Left ventricle myocardium superior (tissue), 1 donor: ENCODE data around the gene CLTCL1. TPM values are rescaled to one million over a fixed set of nuclear protein-coding genes. Genes with fewer than 3 reads are reported as not detected.
"Not testable (repeated sequence)": the region's sequence is repeated elsewhere in the genome, so short reads cannot be mapped to it uniquely, and the experiment has no call there.

Source experiments
- ATAC-seq: fragments of 200-7000 bp; cut with Tn5 transposase; one replicate; pipeline ENCODE4 v1.9.1; 2020; ENCODE audit warnings: mild to moderate bottlenecking, moderate library complexity
- DNase-seq: peaks from one replicate; pipeline ENCODE4 v3.0.0-alpha.2; 2020
- intact Hi-C: fragments of 100-400 bp; cut with micrococcal nuclease; formaldehyde crosslinking; loops from one replicate; pipeline ENCODE4 v1.11.0; 2022
- total RNA-seq: library from RNA; stranded (reverse); fragmentation: NEBNext Ultra II Directional; extraction: Animal tissue kit (Norgen Biotek cat#: 25700); gene quantifications from one replicate; pipeline ENCODE4 v1.2.1, GENCODE V29; 2021
- donor health status: DM: no; HTN: yes; CAD: no; lungs with severe emphysema.

The CLTCL1 gene
- total RNA-seq, 1 donor from 2014 or later = 9.6 TPM

DNA sequence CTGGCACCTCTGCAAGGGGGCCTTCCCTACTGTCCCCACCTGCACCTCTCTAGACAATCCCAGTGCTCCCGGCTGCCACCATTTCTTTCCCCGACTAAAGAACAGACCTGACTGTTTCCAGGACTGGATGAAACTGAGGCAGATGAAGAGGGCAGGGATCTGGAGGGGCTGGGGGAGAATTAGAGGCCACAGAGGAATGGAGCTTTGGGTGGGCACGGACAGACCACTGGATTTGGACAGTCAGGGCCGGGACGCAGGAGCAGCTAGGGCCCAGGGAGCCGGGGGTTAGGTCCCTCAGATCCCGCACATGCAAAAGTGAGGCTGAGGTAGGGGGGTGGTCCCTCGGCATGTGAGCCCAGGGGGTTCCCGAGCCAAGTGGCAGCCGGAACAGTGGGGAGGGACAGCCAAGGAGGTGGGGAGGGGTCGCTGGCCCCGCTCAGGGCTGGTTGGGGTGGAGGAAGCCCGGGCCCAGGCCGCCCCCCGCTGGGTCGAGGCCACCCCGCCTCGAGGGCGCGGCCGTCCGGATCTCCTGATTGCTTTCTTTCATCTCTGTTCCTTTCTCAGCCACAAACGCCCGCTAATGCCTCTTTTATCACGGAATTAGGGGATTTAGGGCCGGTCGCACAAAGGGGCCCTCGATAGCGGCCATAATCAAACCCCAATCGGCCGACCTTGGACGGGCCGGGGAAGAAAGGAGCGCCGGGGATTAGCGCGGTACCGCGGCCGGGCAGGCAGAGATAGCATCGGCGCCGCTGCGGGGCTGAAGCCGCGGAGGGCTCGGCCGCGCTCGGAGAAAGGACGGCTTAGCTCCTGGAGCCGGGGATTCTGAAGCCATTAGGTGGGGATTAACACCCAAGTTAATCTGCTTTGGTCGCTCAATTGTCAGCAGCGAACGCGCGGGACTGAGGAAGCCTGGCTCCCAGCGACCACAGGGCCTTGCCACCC, 122.2 kb downstream of the CLTCL1 start:
- ATAC-seq = no peak

GRCh38 chr22:19168088-19168890, 123.2 kb downstream of the CLTCL1 start:
- ATAC-seq = no peak
- intact Hi-C loops = no loop called here

More for the DNA sequence above, 122.2 kb downstream of the CLTCL1 start:
- no peak for DNase-seq
- intact Hi-C loops = no loop called here

DNA sequence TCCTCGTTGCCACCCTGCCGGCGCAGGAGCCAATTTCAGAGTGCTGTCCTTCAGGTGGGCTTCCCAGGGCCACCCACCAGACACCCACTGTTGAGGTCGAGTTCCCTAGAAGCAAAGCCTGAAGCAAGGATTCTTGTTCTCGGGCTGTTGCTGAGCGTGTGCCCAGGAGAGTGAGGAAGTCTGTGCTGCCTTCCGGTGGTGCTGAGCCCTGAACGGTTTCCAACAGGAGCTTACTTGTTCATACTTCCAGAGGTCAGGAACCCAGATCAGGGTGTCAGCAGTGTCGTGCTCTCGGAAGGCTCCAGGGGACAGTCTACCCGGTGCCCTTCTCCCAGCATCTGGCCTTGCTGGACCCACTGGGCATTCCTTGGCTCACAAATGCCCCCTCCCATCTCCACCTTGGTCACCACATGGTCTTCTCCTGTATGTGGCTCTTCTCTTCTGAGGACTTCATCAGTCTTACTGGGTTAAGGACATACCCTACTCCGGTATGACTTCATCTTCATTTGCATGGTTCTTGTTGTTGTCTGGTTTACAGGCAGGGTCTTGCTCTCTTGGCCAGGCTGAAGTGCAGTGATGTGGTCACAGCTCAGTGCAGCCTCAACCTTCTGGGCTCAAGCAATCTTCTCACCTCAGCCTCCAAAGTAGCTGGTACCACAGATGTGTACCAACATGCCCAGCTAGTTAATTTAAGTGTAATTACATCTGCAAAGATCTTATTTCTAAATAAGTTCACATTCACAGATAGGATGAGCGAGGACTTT, 124.2 kb downstream of the CLTCL1 start:
- no peak for DNase-seq
- intact Hi-C loops = no loop called here
- ATAC-seq = no peak

More at GRCh38 chr22:19168088-19168890, 123.2 kb downstream of the CLTCL1 start:
- no peak for DNase-seq

- DNase-seq (no peak), ATAC-seq (no peak)
- intact Hi-C loops = no loop called here
These were observed 125.1 kb downstream of the CLTCL1 start for GRCh38 chr22:19166421-19166820.

DNA sequence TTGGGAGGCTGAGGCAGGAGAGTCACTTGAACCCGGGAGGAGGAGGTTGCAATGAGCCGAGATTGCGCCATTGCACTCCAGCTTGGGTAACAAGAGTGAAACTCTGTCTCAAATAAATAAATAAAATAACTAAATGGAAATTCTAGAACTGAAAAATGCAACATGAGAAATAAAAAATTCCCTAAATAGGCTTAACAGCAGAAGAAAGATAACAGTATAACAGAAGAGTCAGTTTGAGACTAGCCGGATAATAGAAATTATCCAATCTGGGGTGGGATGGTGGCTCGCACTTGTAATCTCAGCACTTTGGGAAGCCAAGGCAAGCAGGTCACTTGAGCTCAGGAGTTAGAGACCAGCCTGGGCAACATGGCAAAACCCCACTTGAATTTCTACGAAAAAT, 127.1 kb downstream of the CLTCL1 start:
- intact Hi-C loops = no loop called here
- ATAC-seq (no peak), DNase-seq (no peak)

DNA sequence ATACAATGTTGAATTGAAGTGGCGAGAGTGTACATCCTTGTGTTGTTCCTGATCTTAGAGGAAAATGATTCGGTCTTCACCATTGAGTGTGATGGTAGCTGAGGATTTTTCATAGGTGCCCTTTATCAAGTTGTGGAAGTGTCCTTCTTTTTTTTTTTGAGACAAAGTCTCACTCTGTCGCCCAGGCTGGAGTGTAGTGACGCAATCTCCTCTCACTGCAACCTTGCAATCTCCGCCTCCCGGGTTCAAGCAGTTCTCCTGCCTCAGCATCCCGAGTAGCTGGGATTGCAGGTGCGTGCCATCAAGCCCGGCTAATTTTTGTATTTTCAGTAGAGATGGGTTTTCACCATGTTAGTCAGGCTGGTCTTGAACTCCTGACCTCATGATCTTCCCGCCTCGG, 132.9 kb downstream of the CLTCL1 start:
- DNase-seq, intact Hi-C loops: not testable (repeated sequence)

DNA sequence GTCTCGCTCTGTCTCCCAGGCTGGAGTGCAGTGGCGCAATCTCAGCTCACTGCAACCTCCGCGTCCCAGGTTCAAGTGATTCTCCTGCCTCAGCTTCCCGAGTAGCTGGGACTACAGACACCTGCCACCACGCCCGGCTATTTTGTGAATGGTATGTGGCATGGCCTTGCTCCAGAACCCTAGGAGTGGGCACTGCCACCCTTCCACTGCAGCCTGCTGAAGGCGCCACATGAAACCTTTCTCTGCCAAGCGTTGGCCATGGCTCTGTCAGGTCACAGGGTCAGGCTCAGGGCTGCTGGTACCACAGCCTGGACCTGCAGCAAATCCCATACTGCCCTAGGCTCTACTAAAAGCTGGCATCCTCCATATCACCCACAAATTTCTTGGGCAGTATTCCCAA, 135.4 kb downstream of the CLTCL1 start:
- DNase-seq, ATAC-seq, intact Hi-C loops: not testable (repeated sequence)

More for the DNA sequence above, 132.9 kb downstream of the CLTCL1 start:
- not testable (repeated sequence) for ATAC-seq

DNA sequence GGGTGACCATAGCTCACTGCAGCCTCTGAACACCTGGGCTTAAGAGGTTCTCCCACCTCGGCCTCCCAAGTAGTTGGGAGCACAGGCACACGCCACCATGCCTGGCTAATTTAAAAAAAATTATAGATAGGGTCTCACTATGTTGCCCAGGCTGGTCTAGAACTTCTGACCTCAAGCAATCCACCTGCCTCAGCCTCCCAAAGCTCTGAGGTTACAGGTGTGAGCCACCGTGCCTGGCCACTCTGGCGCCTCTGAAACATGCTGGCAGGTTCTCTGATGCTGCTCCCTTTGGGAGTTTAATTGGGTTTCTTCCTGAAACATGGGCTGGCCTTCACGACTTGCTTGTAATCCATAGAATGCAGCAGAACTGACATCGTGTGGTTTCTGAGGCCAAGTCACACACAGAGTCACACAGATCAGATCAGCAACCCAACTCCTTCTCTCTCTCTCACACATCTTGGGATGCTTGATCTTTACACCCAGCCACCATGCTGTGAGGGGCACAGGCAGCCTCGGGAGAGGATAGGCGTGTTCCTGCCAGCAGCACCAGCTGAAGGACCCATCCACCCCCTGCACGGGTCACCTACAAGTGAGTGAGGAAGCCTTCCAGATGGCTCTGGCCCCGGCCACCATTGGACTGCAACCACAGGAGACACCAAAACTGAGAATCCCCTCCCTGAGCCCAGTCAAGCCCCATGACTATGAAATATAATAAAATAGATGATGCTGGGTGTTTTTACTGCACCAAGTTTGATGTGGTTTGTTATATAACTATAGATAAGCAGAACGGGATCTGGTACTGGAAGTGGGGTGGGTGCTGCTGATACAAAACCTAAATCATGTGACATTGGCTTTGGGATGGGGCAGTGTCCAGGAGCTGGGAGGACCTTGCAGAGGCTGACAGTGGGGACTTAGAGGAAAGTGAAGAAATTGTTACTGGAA, 138.3 kb downstream of the CLTCL1 start:
- DNase-seq (no peak), ATAC-seq (no peak)
- intact Hi-C loops = no loop called here

DNA sequence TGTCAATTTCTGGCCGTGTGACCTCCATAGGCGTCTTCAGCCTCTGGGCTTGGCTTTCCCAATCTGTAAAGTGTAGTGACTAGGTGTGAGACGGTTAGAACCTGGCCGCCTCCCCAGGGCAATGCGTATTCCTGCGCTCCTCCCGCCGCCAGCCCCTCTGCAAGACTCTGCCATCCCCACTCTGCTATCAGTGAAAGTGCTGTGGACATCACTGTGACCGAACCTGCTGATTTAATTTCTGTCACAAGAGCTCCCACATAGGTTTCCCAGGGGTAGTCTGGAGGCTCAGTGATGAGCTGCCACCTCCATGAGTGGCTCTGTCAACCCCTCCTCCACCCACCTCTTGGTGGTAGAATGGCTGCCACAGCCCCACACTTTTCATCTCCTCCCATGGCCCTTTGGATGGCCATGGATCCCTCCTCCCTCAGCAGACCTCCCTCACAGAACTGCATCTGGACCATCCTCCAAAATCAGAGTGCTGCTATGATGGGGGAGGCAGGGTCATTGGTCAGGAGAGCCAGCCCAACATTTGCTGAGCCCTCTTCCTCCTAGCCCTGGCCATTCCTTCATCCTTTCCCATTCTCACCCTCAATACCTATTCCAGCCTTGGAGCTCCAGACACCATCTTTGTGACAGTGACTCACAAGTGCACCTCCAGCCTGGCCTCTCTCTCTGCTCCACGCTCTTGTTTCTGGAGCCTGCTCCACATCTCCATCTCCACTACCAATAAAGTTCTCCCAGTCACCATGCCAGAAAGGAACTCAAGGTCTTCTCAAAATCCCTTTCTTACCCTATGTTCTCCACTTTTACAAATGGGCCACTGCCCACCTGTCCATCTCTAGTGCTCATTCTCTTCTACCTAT, 140.0 kb downstream of the CLTCL1 start:
- ATAC-seq = no peak
- intact Hi-C loops = no loop called here
- no peak for DNase-seq

GRCh38 chr22:19150482-19151328, 140.8 kb downstream of the CLTCL1 start:
- no peak for DNase-seq
- ATAC-seq = no peak
- intact Hi-C loops = no loop called here

GRCh38 chr22:19149991-19150390, 141.5 kb downstream of the CLTCL1 start, which contains the start of gene GSC2:
Gene GSC2 (minus strand): TSS chr22:19150292. CDS start chr22:19150283, 9 bp downstream.
- ATAC-seq (no peak), DNase-seq (no peak)
- intact Hi-C loops = no loop called here

DNA sequence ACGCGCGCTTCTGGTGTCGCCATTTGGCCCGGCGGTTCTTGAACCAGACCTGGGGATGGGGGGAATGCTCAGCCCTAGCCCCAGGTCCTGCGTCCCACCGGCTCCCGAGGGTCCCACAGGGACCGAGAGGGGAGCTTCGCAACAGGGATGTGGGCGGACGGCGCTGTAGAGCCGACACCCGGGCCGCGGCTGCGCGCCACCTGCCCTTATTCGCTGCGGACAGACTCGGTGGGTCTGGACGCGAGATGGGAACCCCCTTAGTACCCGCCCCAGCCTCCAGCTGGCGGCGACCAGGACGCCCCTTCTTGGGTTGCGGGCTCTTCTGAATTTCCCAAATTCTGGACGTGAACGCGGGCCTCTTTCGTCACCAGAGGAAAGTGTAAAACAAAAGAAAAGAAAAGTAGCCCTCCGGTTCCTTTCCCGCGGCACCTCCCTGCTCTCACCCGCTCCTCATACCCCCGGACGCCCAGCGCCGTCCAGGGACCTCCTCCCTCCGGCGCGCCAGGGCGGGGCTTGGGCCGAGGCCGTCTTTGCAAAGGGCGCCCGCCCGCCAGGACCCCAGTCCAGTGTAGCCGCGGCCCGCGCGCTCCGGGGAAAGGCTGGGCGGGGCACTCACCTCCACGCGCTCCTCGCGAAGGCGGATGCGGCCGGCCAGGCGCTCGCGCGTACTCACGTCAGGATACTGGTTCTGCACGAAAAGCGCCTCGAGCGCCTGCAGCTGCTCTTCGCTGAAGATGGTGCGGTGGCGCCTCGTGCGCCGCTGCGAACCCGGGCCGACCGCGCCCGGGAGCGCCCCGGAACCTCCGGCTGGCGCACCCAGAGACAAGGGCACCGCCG, 142.3 kb downstream of the CLTCL1 start:
- DNase-seq = no peak
- intact Hi-C loops = no loop called here
- ATAC-seq = no peak

- intact Hi-C loops = no loop called here
- ATAC-seq = no peak
- no peak for DNase-seq
These were observed 143.0 kb downstream of the CLTCL1 start for GRCh38 chr22:19148417-19149046.

DNA sequence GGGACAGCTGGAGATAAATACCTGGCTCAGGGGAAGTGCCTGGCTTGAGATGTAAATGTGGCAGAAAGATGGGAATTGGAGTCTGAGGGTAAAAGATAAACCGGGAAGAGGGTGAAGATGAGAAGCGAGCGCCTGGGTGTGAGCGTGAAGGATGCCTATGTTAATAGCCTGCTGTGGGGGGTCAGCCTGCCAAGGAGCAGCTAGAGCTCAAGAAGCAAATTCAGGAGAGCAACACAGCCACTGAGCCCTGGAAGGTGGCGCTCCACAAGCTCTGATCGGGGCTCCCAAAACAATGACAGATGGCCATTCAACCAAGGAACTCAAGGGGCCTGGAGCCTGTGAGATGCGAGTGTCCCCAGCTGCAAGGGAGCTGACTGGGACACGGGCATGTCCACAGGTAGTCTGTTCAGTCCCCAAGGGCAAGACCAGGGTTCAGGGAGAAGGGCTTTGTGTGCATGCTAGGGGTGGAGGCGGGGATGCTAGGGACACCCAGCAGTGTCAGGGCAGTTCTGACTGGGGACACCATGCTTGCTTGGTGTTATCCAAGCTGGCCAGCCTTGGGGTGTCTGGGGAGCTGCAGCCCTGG, 144.2 kb downstream of the CLTCL1 start:
- ATAC-seq (no peak), DNase-seq (no peak)
- intact Hi-C loops = no loop called here
